ENCODE measurements around the gene CHN1.

Gene CHN1

GRCh38 chr2:174914853-174915760 lies 90.1 kb downstream of the CHN1 start:
- Histone ChIP-seq H3K27ac (no peak overlapping the region), H3K36me3 (no peaks in the 10 kb centered on the region)
- TF ChIP-seq CTCF (IDR thresholded peaks at IDR 0.05): no peak

GRCh38 chr2:174908284-174908683 lies 96.9 kb downstream of the CHN1 start:
- no peak for TF ChIP-seq CTCF (IDR thresholded peaks at IDR 0.05)
- no peaks in the 10 kb centered on the region for H3K36me3 ChIP-seq
- no peaks in the 10 kb centered on the region for H3K9me3 ChIP-seq
- H3K27ac ChIP-seq: no peak overlapping the region
- peaks cover 4% of the 10 kb centered on the region for H3K27me3 ChIP-seq
- no peak overlapping the region for H3K4me3 ChIP-seq (ENCODE audit: low read depth in 1 of 2, low read length in 1 of 2)
- no peaks in the 10 kb centered on the region for H3K4me1 ChIP-seq (ENCODE audit: control insufficient read depth in 1 of 2, insufficient read depth in 1 of 2, low read depth in 1 of 2, low read length in 1 of 2)

More at GRCh38 chr2:174914853-174915760, 90.1 kb downstream of the CHN1 start:
- no peaks in the 10 kb centered on the region for H3K9me3 ChIP-seq
- H3K4me3 ChIP-seq (ENCODE audit: low read depth in 1 of 2, low read length in 1 of 2): no peak overlapping the region
- H3K27me3 ChIP-seq: no peaks in the 10 kb centered on the region
- peaks cover 0 to 3% of the 10 kb centered on the region in 2 experiments for H3K4me1 ChIP-seq (ENCODE audit: control insufficient read depth in 1 of 2, insufficient read depth in 1 of 2, low read depth in 1 of 2, low read length in 1 of 2)

- Histone ChIP-seq H3K36me3 (no peaks in the 10 kb centered on the region), H3K4me3 (ENCODE audit: low read depth in 1 of 2, low read length in 1 of 2) (no peak overlapping the region), H3K9me3 (no peaks in the 10 kb centered on the region), H3K27ac (no peak overlapping the region), H3K4me1 (ENCODE audit: control insufficient read depth in 1 of 2, insufficient read depth in 1 of 2, low read depth in 1 of 2, low read length in 1 of 2) (no peaks in the 10 kb centered on the region), H3K27me3 (no peaks in the 10 kb centered on the region)
- TF ChIP-seq CTCF (IDR thresholded peaks at IDR 0.05): no peak
These were observed 102.0 kb downstream of the CHN1 start for GRCh38 chr2:174903264-174903556.

- Histone ChIP-seq H3K4me1 (ENCODE audit: control insufficient read depth in 1 of 2, insufficient read depth in 1 of 2, low read depth in 1 of 2, low read length in 1 of 2) (no peaks in the 10 kb centered on the region), H3K27ac (no peak overlapping the region), H3K36me3 (no peaks in the 10 kb centered on the region), H3K9me3 (no peaks in the 10 kb centered on the region), H3K4me3 (ENCODE audit: low read depth in 1 of 2, low read length in 1 of 2) (no peak overlapping the region), H3K27me3 (no peaks in the 10 kb centered on the region)
- TF ChIP-seq CTCF (IDR thresholded peaks at IDR 0.05): no peak
These were observed 102.5 kb downstream of the CHN1 start for GRCh38 chr2:174902506-174903263.

- Histone ChIP-seq H3K27ac (no peak overlapping the region), H3K4me3 (ENCODE audit: low read depth in 1 of 2, low read length in 1 of 2) (no peak overlapping the region)
These were observed 104.1 kb downstream of the CHN1 start for GRCh38 chr2:174901075-174901474.

More at GRCh38 chr2:174901075-174901474, 104.1 kb downstream of the CHN1 start:
- no peaks in the 10 kb centered on the region for H3K9me3 ChIP-seq
- no peaks in the 10 kb centered on the region for H3K4me1 ChIP-seq (ENCODE audit: control insufficient read depth in 1 of 2, insufficient read depth in 1 of 2, low read depth in 1 of 2, low read length in 1 of 2)
- H3K36me3 ChIP-seq: no peaks in the 10 kb centered on the region
- H3K27me3 ChIP-seq: no peaks in the 10 kb centered on the region
- TF ChIP-seq CTCF (IDR thresholded peaks at IDR 0.05): no peak

All from neutrophil (primary cell).